ENCODE results near the gene TEC. TPM values are rescaled to one million over a fixed set of nuclear protein-coding genes. Genes with fewer than 3 reads are reported as not detected.
"Not testable (repeated sequence)": the region's sequence is repeated elsewhere in the genome, so short reads cannot be mapped to it uniquely, and the experiment has no call there.

TEC gene
- polyA plus RNA-seq, 1 donor from 2014 or later: not detected

GRCh38 chr4:48222491-48222890 lies 47.1 kb downstream of the TEC start:
- Histone ChIP-seq H3K4me2 (ENCODE audit: low read length) (no peak overlapping the region), H3K9me3 (ENCODE audit: low read length) (no peaks in the 10 kb centered on the region), H4K20me1 (ENCODE audit: insufficient read depth) (no peaks in the 10 kb centered on the region), H3K36me3 (ENCODE audit: insufficient read depth, low read length) (no peaks in the 10 kb centered on the region), H3K27me3 (ENCODE audit: insufficient read depth, low read depth, low read length) (no peaks in the 10 kb centered on the region), H3K9ac (ENCODE audit: low read length) (no peak overlapping the region), H3F3A (ENCODE audit: insufficient read depth, low read length, poor library complexity, severe bottlenecking) (no peaks in the 10 kb centered on the region), H3K9me2 (ENCODE audit: insufficient read depth, low read length) (no peaks in the 10 kb centered on the region), H3K27ac (ENCODE audit: low read length) (no peak overlapping the region), H3K4me3 (ENCODE audit: low read length) (no peak overlapping the region), H3K79me2 (replicated peaks; ENCODE audit: insufficient read depth, low read length) (no peaks in the 10 kb centered on the region), H2AFZ (ENCODE audit: low read depth, low read length) (no peak overlapping the region)
- TF ChIP-seq EZH2 (IDR thresholded peaks at IDR 0.05; ENCODE audit: borderline replicate concordance, insufficient read depth, low read length, poor library complexity, severe bottlenecking) (no peak), EP300 (conservative IDR thresholded peaks at IDR 0.05; ENCODE audit: poor library complexity, severe bottlenecking) (no peak), MXI1 (conservative IDR thresholded peaks at IDR 0.05; ENCODE audit: poor library complexity, severe bottlenecking) (no peak), REST (IDR thresholded peaks at IDR 0.05; ENCODE audit: borderline replicate concordance) (no peak), POLR2AphosphoS5 (IDR thresholded peaks at IDR 0.05) (no peak), CTCF (IDR thresholded peaks at IDR 0.05; ENCODE audit: poor library complexity, severe bottlenecking) (no peak), TAF1 (IDR thresholded peaks at IDR 0.05; ENCODE audit: low read depth) (no peak), RAD21 (conservative IDR thresholded peaks at IDR 0.05) (no peak), SMC3 (conservative IDR thresholded peaks at IDR 0.05; ENCODE audit: poor library complexity) (no peak)

DNA sequence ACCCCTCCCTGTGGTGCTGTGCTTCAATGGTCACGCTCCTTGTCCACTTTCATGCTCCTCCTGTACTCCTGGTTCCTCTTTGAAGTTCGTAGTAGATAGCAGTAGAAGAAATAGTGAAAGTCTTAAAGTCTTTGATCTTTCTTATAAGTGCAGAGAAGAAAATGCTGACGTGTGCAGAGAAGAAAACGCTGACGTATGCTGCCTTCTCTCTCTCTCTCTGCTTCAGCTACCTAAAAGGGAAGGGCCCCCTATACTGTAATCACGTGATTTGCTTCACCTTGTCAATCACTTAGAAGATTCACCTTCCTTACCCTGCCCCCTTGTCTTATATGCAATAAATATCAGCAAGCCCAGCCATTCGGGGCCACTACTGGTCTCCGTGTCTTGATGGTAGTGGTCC lies 50.2 kb downstream of the TEC start:
- not testable (repeated sequence) for H3K9me2 ChIP-seq (ENCODE audit: insufficient read depth, low read length); H3K79me2 ChIP-seq (replicated peaks; ENCODE audit: insufficient read depth, low read length); H3K9ac ChIP-seq (ENCODE audit: low read length); H2AFZ ChIP-seq (ENCODE audit: low read depth, low read length); H3K27ac ChIP-seq (ENCODE audit: low read length); H4K20me1 ChIP-seq (ENCODE audit: insufficient read depth); H3K9me3 ChIP-seq (ENCODE audit: low read length); H3K4me3 ChIP-seq (ENCODE audit: low read length); H3K4me2 ChIP-seq (ENCODE audit: low read length); H3K36me3 ChIP-seq (ENCODE audit: insufficient read depth, low read length); H3K27me3 ChIP-seq (ENCODE audit: insufficient read depth, low read depth, low read length); H3F3A ChIP-seq (ENCODE audit: insufficient read depth, low read length, poor library complexity, severe bottlenecking)

DNA sequence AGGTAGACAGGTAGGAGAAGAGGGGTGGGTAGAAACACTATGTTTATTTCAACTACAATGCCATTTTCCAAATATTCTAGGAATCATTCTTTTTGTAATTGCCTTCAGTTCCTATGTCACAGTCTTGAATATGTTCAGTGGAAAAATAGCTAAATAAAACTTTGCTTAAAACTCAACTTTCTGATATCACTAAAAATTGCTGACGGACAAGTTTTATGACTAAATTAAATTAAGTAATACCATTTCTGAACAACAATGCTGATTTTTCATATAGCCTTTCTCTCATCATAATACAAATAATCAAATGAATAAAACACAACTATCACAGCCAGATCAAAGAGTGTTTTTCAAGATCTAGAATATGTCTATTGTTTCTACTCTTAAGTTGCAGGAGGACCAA lies 53.1 kb downstream of the TEC start:
- no peak overlapping the region for H2AFZ ChIP-seq (ENCODE audit: low read depth, low read length)

More for the DNA sequence above, 53.1 kb downstream of the TEC start:
- no peaks in the 10 kb centered on the region for H3F3A ChIP-seq (ENCODE audit: insufficient read depth, low read length, poor library complexity, severe bottlenecking)
- H3K36me3 ChIP-seq (ENCODE audit: insufficient read depth, low read length): no peaks in the 10 kb centered on the region
- H3K79me2 ChIP-seq (replicated peaks; ENCODE audit: insufficient read depth, low read length): no peaks in the 10 kb centered on the region
- no peaks in the 10 kb centered on the region for H3K9me2 ChIP-seq (ENCODE audit: insufficient read depth, low read length)
- no peak for TF ChIP-seq EP300 (conservative IDR thresholded peaks at IDR 0.05; ENCODE audit: poor library complexity, severe bottlenecking)
- TF ChIP-seq RAD21 (conservative IDR thresholded peaks at IDR 0.05): no peak
- TF ChIP-seq POLR2AphosphoS5 (IDR thresholded peaks at IDR 0.05): no peak
- TF ChIP-seq TAF1 (IDR thresholded peaks at IDR 0.05; ENCODE audit: low read depth): no peak
- no peak for TF ChIP-seq CTCF (IDR thresholded peaks at IDR 0.05; ENCODE audit: poor library complexity, severe bottlenecking)
- no peak for TF ChIP-seq SMC3 (conservative IDR thresholded peaks at IDR 0.05; ENCODE audit: poor library complexity)
- no peak for TF ChIP-seq EZH2 (IDR thresholded peaks at IDR 0.05; ENCODE audit: borderline replicate concordance, insufficient read depth, low read length, poor library complexity, severe bottlenecking)
- H3K9ac ChIP-seq (ENCODE audit: low read length): no peak overlapping the region
- no peak overlapping the region for H3K27ac ChIP-seq (ENCODE audit: low read length)
- H3K27me3 ChIP-seq (ENCODE audit: insufficient read depth, low read depth, low read length): no peaks in the 10 kb centered on the region
- H4K20me1 ChIP-seq (ENCODE audit: insufficient read depth): no peaks in the 10 kb centered on the region
- no peak overlapping the region for H3K4me2 ChIP-seq (ENCODE audit: low read length)
- no peak overlapping the region for H3K4me3 ChIP-seq (ENCODE audit: low read length)
- H3K9me3 ChIP-seq (ENCODE audit: low read length): no peaks in the 10 kb centered on the region
